Fibroblast of lung (primary cell): ENCODE data around the gene ROPN1L. TPM values are rescaled to one million over a fixed set of nuclear protein-coding genes. Genes with fewer than 3 reads are reported as not detected.
A peak's percentile ranks its signal among the peaks of the same experiment; 100 is the strongest.

Experiments
- DNase-seq, 2 donors: peaks; one replicate each; pipeline versions ENCODE4 v3.0.0 to v3.0.0-alpha.2; 2010; ENCODE audit warnings: low read depth in 2 of 2
- H2AFZ ChIP-seq: 2 replicates; pipeline ENCODE4 v1.5.1; 2012; ENCODE audit warnings: low read length, control low read depth, inconsistent platforms
- H3K27ac ChIP-seq: 2 replicates; pipeline ENCODE4 v1.5.1; 2011; ENCODE audit warnings: low read length, control low read depth; ENCODE audit not compliant: insufficient read depth
- H3K27me3 ChIP-seq: 2 replicates; pipeline ENCODE4 v1.5.1; 2011; ENCODE audit warnings: mild to moderate bottlenecking, low read length; ENCODE audit not compliant: control insufficient read depth, insufficient read depth
- H3K36me3 ChIP-seq: 2 replicates; pipeline ENCODE4 v1.5.1; 2011; ENCODE audit warnings: low read length; ENCODE audit not compliant: control insufficient read depth, insufficient read depth
- H3K4me1 ChIP-seq: 2 replicates; pipeline ENCODE4 v1.5.1; 2011; ENCODE audit warnings: low read length; ENCODE audit not compliant: control insufficient read depth, insufficient read depth; ENCODE audit errors: extremely low read depth
- H3K4me2 ChIP-seq: 2 replicates; pipeline ENCODE4 v1.5.1; 2011; ENCODE audit warnings: low read length, control low read depth; ENCODE audit not compliant: insufficient read depth; ENCODE audit errors: extremely low read depth
- H3K4me3 ChIP-seq, 4 experiments: fragments of 200-600 bp in 1 of 4; sonication (generic) in 1 of 4; replicated peaks in 1 of 4; 2 replicates each; pipeline ENCODE4 v1.5.1; 2011 to 2016; ENCODE audit warnings: low read length in 4 of 4, low read depth in 3 of 4, mild to moderate bottlenecking in 3 of 4, control low read depth in 2 of 4, inconsistent platforms in 1 of 4, mixed read lengths in 1 of 4; ENCODE audit not compliant: insufficient read depth in 1 of 4; ENCODE audit errors: control extremely low read depth in 1 of 4
- H3K79me2 ChIP-seq: 2 replicates; pipeline ENCODE4 v1.5.1; 2012; ENCODE audit warnings: mild to moderate bottlenecking, low read length, inconsistent platforms; ENCODE audit not compliant: control insufficient read depth, insufficient read depth
- H3K9ac ChIP-seq: 2 replicates; pipeline ENCODE4 v1.5.1; 2011; ENCODE audit warnings: mild to moderate bottlenecking, low read length, control low read depth; ENCODE audit not compliant: insufficient read depth
- H3K9me3 ChIP-seq: 2 replicates; pipeline ENCODE4 v1.5.1; 2012; ENCODE audit warnings: low read depth, low read length; ENCODE audit not compliant: control insufficient read depth, insufficient read depth
- H4K20me1 ChIP-seq: 2 replicates; pipeline ENCODE4 v1.5.1; 2011; ENCODE audit warnings: low read length; ENCODE audit not compliant: control insufficient read depth, insufficient read depth; ENCODE audit errors: extremely low read depth
- EZH2 ChIP-seq: IDR thresholded peaks from 2 replicates; pipeline ENCODE4 v1.5.1; 2012; ENCODE audit warnings: low read length, control low read depth, mild to moderate bottlenecking; ENCODE audit errors: missing control alignments
- polyA plus RNA-seq, 2 donors: library from polyadenylated mRNA; depleted of rRNA in 1 of 2; stranded (reverse) in 1 of 2; unstranded in 1 of 2; fragments of >200 nt; gene quantifications; 2 replicates each; pipeline ENCODE4 v1.2.1, GENCODE V29; 2011 to 2012; ENCODE audit warnings: missing spikeins in 1 of 2
- total RNA-seq: library from RNA; depleted of rRNA; stranded (reverse); fragments of >200 nt; gene quantifications from 2 replicates; pipeline ENCODE4 v1.2.1, GENCODE V29; 2014
- TF ChIP-seq, protein P1 (sequence below), 2 donors: IDR thresholded peaks in 1 of 2; conservative IDR thresholded peaks in 1 of 2; 1 replicate in 1 of 2; 2 replicates in 1 of 2; pipeline ENCODE4 v1.5.1; 2011 to 2012; ENCODE audit warnings: low read length in 2 of 2, control low read depth in 1 of 2, inconsistent platforms in 1 of 2, low read depth in 1 of 2, mild to moderate bottlenecking in 1 of 2

The ROPN1L gene
- total and polyA plus RNA-seq, 2 donors (not counting 1 experiment from before 2014, with no cell fraction given), result 0.17 to 0.26 TPM

DNA sequence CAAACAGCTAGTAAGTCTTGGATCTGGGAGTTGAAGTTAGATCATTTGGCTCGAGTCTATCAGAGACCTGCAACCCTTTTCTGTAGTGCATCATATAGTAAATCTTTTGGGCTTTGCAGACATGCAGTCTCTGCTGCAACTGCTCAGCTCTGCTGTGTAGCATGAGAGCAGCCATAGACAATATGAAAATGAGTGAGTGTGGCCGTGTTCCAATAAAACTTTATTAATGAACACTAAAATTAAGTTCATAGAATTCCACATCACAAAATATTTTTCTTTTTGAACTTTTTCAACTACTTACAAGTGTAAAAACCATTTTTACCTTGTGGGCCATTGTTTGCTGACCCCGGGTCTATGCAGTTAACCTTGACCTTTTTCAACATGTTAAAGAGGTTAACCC lies 35.2 kb downstream of the ROPN1L start:
- H3K9ac ChIP-seq, result no peak overlapping the region
- no peak overlapping the region for H3K4me2 ChIP-seq
- H3K27ac ChIP-seq, result no peak overlapping the region
- no peaks in the 10 kb centered on the region for H3K79me2 ChIP-seq
- H3K9me3 ChIP-seq, result no peaks in the 10 kb centered on the region
- no peaks in the 10 kb centered on the region for H4K20me1 ChIP-seq
- TF ChIP-seq, protein P1, sequence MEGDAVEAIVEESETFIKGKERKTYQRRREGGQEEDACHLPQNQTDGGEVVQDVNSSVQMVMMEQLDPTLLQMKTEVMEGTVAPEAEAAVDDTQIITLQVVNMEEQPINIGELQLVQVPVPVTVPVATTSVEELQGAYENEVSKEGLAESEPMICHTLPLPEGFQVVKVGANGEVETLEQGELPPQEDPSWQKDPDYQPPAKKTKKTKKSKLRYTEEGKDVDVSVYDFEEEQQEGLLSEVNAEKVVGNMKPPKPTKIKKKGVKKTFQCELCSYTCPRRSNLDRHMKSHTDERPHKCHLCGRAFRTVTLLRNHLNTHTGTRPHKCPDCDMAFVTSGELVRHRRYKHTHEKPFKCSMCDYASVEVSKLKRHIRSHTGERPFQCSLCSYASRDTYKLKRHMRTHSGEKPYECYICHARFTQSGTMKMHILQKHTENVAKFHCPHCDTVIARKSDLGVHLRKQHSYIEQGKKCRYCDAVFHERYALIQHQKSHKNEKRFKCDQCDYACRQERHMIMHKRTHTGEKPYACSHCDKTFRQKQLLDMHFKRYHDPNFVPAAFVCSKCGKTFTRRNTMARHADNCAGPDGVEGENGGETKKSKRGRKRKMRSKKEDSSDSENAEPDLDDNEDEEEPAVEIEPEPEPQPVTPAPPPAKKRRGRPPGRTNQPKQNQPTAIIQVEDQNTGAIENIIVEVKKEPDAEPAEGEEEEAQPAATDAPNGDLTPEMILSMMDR (conservative IDR thresholded peaks at IDR 0.05 in 1 of 2, IDR thresholded peaks at IDR 0.05 in 1 of 2; ENCODE audit: low read depth in 1 of 2, low read length in 2 of 2), result no peak
- no peak for TF ChIP-seq EZH2
- H2AFZ ChIP-seq, result no peak overlapping the region
- H3K27me3 ChIP-seq, result no peaks in the 10 kb centered on the region
- no peak overlapping the region for H3K4me3 ChIP-seq
- peaks cover 15% of the 10 kb centered on the region for H3K4me1 ChIP-seq
- no peak for DNase-seq
- no peaks in the 10 kb centered on the region for H3K36me3 ChIP-seq

DNA sequence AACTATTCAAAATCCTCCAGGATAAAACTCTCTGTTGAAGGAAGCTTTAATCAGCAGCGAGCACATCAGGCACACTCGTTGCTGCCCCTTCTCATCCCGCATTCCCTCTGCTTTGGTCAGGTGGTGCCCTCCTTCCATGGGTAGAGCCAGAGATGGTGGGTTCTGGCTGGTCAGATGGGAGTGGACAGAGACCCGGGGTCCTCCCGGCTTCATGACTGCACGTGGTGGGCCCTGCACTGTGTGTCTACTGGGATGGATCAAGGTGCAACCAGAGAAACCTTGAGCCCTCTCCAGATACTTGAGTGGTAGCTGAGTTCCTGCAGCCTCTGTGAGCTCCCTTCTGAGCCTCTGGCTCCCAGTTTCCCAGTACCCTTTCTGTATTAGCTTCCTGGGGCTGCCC lies 36.3 kb downstream of the ROPN1L start:
- no peak overlapping the region for H3K27ac ChIP-seq
- H3K79me2 ChIP-seq, result no peaks in the 10 kb centered on the region
- no peaks in the 10 kb centered on the region for H3K36me3 ChIP-seq
- H3K4me3 ChIP-seq, result no peak overlapping the region
- no peaks in the 10 kb centered on the region for H3K9me3 ChIP-seq
- no peak for DNase-seq
- H4K20me1 ChIP-seq, result no peaks in the 10 kb centered on the region
- TF ChIP-seq, protein P1 (conservative IDR thresholded peaks at IDR 0.05 in 1 of 2, IDR thresholded peaks at IDR 0.05 in 1 of 2; ENCODE audit: low read depth in 1 of 2, low read length in 2 of 2), result no peak
- no peak for TF ChIP-seq EZH2
- peaks cover 15% of the 10 kb centered on the region for H3K4me1 ChIP-seq
- H2AFZ ChIP-seq, result no peak overlapping the region
- H3K9ac ChIP-seq, result no peak overlapping the region
- H3K27me3 ChIP-seq, result no peaks in the 10 kb centered on the region
- no peak overlapping the region for H3K4me2 ChIP-seq

DNA sequence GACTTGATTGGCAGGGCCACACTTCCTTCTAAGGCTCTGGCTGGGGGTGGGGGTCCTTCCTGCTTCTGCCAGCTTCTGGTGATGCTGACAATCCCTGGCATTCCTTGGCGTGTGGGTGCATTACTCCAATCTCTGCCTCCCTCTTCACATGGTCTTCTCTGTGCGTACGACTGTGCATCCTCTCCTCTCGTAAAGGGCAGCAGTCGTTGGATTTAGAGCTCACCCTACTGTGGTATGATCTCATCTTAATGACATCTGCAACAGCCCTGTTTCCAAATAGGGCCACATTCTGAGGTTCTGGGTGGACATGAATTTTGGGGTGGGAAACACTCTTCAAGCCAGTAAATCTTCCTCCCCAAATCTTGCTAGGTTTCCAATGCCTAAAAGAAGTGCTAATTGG lies 36.8 kb downstream of the ROPN1L start:
- no peak overlapping the region for H2AFZ ChIP-seq
- H3K4me2 ChIP-seq, result peak overlapping the region; percentile 32
- DNase-seq, result peak; percentile 46 to 76
- H4K20me1 ChIP-seq, result no peaks in the 10 kb centered on the region
- no peaks in the 10 kb centered on the region for H3K9me3 ChIP-seq
- peaks cover 15% of the 10 kb centered on the region for H3K4me1 ChIP-seq
- no peak overlapping the region for H3K4me3 ChIP-seq
- H3K36me3 ChIP-seq, result no peaks in the 10 kb centered on the region
- H3K79me2 ChIP-seq, result no peaks in the 10 kb centered on the region
- TF ChIP-seq, protein P1 (conservative IDR thresholded peaks at IDR 0.05 in 1 of 2, IDR thresholded peaks at IDR 0.05 in 1 of 2; ENCODE audit: low read depth in 1 of 2, low read length in 2 of 2), result no peak
- TF ChIP-seq EZH2, result no peak
- no peak overlapping the region for H3K27ac ChIP-seq
- no peak overlapping the region for H3K9ac ChIP-seq
- H3K27me3 ChIP-seq, result no peaks in the 10 kb centered on the region
